Smooth muscle cell (in vitro differentiated cells): ENCODE results near the gene TRPM3. TPM values are rescaled to one million over a fixed set of nuclear protein-coding genes. Genes with fewer than 3 reads are reported as not detected.

Experiments used
- DNase-seq: peaks from one replicate; lab custom pipeline; 2025; ENCODE audit not compliant: unreplicated experiment; lab: John Stamatoyannopoulos, UW
- H2AFZ ChIP-seq: fragments of 200-600 bp; sonication (generic); 2 replicates; pipeline ENCODE4 v1.6.0; 2016; ENCODE audit warnings: antibody characterized with exemption, low read depth, mild to moderate bottlenecking
- H3F3A ChIP-seq: fragments of 200-600 bp; sonication (generic); 2 replicates; pipeline ENCODE4 v1.6.0; 2017; ENCODE audit warnings: antibody characterized with exemption, low read depth
- H3K27ac ChIP-seq: fragments of 200-600 bp; sonication (generic); 2 replicates; pipeline ENCODE4 v1.5.1; 2016; ENCODE audit warnings: low read depth, mild to moderate bottlenecking
- H3K27me3 ChIP-seq: fragments of 200-600 bp; sonication (generic); 2 replicates; pipeline ENCODE4 v1.6.1; 2016; ENCODE audit warnings: low read depth, mild to moderate bottlenecking
- H3K36me3 ChIP-seq: fragments of 200-600 bp; sonication (generic); 2 replicates; pipeline ENCODE4 v1.5.1; 2016; ENCODE audit warnings: low read depth
- H3K4me1 ChIP-seq: fragments of 200-600 bp; sonication (generic); 2 replicates; pipeline ENCODE4 v1.5.1; 2016; ENCODE audit warnings: low read depth
- H3K4me2 ChIP-seq: fragments of 200-600 bp; sonication (generic); 2 replicates; pipeline ENCODE4 v1.6.0; 2016; ENCODE audit warnings: mild to moderate bottlenecking
- H3K4me3 ChIP-seq: fragments of 200-600 bp; sonication (generic); 2 replicates; pipeline ENCODE4 v1.5.1; 2016; ENCODE audit warnings: mild to moderate bottlenecking
- H3K79me2 ChIP-seq: fragments of 200-600 bp; sonication (generic); 2 replicates; pipeline ENCODE4 v1.6.0; 2016; ENCODE audit warnings: low read depth, mild to moderate bottlenecking
- H3K9ac ChIP-seq: fragments of 200-600 bp; sonication (generic); 2 replicates; pipeline ENCODE4 v1.6.0; 2016; ENCODE audit warnings: low read depth
- H3K9me3 ChIP-seq: fragments of 200-600 bp; sonication (generic); replicated peaks from 2 replicates; pipeline ENCODE4 v1.5.1; 2016; ENCODE audit warnings: low read depth
- H4K20me1 ChIP-seq: fragments of 200-600 bp; sonication (generic); 2 replicates; pipeline ENCODE4 v1.6.0; 2016; ENCODE audit warnings: low read depth
- WGBS: methylation state at CpG from one replicate; pipeline ENCODE4 v1.1.7; 2016; ENCODE audit warnings: low lambda C conversion rate; 5-methylcytosine and 5-hydroxymethylcytosine counted together
- polyA plus RNA-seq: library from polyadenylated mRNA; unstranded; fragments of >200 nt; fragmentation: Nextera tagmentation; extraction: Ambion mirVana; gene quantifications from 2 replicates; pipeline ENCODE4 v1.2.1, GENCODE V29; 2016
- total RNA-seq: library from RNA; depleted of rRNA; stranded (reverse); fragments of >200 nt; gene quantifications from 2 replicates; pipeline ENCODE4 v1.2.3, GENCODE V29; 2014
- TF ChIP-seq, protein P1 (sequence below): fragments of 200-600 bp; sonication (generic); IDR thresholded peaks from 2 replicates; pipeline ENCODE4 v1.5.1; 2017; ENCODE audit warnings: borderline replicate concordance, mild to moderate bottlenecking, antibody characterized with exemption; ENCODE audit not compliant: insufficient read depth, poor library complexity, severe bottlenecking

Gene TRPM3
- total and polyA plus RNA-seq, 2 experiments from 2014 or later = not detected

DNA sequence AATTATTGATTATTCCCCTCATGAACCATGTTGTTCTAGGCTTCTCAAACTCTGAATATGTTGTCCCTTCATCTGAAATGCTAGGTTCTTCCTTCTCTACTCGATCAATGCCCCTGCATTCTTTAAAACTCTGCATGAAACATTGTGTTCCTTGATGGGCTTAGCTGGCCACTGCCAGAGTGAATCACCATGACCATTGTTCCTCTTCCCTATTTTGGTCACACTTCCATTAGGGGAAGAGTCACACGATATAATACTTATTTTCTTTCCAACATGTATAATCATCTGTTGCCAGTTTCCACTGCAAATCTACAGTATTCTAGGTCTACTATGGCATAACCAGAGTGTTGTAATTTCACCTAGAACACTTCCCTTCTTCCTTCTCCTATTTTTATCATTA is 247.9 kb downstream of the TRPM3 start:
- Histone ChIP-seq H3F3A (no peaks in the 10 kb centered on the region), H3K27ac (no peak overlapping the region), H3K9me3 (no peaks in the 10 kb centered on the region), H3K4me2 (no peak overlapping the region), H3K4me3 (no peak overlapping the region), H4K20me1 (no peaks in the 10 kb centered on the region), H3K9ac (no peak overlapping the region), H3K79me2 (no peaks in the 10 kb centered on the region), H3K27me3 (no peaks in the 10 kb centered on the region), H3K4me1 (peaks cover 10% of the 10 kb centered on the region), H3K36me3 (no peaks in the 10 kb centered on the region), H2AFZ (no peak overlapping the region)
- TF ChIP-seq, protein P1, sequence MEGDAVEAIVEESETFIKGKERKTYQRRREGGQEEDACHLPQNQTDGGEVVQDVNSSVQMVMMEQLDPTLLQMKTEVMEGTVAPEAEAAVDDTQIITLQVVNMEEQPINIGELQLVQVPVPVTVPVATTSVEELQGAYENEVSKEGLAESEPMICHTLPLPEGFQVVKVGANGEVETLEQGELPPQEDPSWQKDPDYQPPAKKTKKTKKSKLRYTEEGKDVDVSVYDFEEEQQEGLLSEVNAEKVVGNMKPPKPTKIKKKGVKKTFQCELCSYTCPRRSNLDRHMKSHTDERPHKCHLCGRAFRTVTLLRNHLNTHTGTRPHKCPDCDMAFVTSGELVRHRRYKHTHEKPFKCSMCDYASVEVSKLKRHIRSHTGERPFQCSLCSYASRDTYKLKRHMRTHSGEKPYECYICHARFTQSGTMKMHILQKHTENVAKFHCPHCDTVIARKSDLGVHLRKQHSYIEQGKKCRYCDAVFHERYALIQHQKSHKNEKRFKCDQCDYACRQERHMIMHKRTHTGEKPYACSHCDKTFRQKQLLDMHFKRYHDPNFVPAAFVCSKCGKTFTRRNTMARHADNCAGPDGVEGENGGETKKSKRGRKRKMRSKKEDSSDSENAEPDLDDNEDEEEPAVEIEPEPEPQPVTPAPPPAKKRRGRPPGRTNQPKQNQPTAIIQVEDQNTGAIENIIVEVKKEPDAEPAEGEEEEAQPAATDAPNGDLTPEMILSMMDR = no peak
- 90% methylated on average over 2 of the region's 2 CpGs for WGBS
- no peak for DNase-seq

DNA sequence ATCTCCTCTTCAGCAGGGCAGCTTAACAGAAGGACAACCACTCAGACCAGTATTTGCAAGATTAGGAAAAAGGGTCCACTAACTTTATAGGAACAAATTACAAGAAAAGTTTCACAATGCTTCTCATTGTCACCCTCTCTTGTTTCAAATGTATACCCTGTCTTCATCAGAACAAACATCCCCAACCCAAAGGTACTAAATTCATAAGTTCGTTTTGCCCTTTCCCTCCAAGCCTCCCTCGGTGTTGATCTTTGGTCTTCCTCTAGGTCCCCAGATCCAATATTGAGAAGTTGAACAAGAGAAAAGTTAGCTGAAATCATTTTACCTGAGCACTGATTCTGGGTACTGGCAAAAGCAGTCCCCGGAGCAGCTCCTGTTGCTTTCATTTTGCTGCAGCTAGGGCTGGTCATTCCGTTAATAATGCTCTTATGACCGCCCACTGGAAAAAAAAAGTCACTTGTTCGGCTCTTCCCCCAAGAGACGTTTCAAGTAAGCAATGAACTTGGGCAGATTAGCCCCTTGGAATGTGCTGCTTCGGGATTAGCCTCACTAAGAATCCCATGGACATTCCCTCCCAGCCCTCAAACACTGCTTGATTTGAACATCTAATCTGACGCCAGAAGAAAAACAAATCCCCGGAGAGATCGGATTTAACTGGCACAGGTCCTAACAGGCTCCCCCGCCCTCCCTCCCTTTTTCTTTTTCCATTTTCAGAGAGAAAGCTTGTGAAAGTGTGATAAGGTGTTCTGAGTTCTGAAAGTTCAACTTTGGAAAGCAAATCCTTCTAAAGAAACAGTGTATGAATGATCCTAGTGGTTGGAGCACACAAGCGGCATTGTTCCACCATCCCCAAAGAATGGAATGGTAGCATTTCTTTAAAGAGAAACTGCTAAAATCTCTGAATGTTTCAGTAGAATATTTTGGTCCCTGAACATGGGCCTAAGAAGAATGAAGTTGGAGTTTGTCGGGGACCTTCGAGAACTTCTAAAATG is 252.5 kb downstream of the TRPM3 start:
- H3K9me3 ChIP-seq = no peaks in the 10 kb centered on the region
- no peaks in the 10 kb centered on the region for H3K36me3 ChIP-seq
- H3F3A ChIP-seq = no peaks in the 10 kb centered on the region
- H4K20me1 ChIP-seq = no peaks in the 10 kb centered on the region
- H3K27ac ChIP-seq = no peak overlapping the region
- H3K9ac ChIP-seq = no peak overlapping the region
- DNase-seq = no peak
- TF ChIP-seq, protein P1 = no peak
- peak overlapping the region; percentile 44 for H3K4me3 ChIP-seq
- peak overlapping the region; percentile 43 for H2AFZ ChIP-seq
- H3K4me2 ChIP-seq = peak overlapping the region; percentile 84
- H3K27me3 ChIP-seq = no peaks in the 10 kb centered on the region
- H3K79me2 ChIP-seq = no peaks in the 10 kb centered on the region
- 56% methylated on average over 15 of the region's 15 CpGs for WGBS
- peaks cover 12% of the 10 kb centered on the region for H3K4me1 ChIP-seq

DNA sequence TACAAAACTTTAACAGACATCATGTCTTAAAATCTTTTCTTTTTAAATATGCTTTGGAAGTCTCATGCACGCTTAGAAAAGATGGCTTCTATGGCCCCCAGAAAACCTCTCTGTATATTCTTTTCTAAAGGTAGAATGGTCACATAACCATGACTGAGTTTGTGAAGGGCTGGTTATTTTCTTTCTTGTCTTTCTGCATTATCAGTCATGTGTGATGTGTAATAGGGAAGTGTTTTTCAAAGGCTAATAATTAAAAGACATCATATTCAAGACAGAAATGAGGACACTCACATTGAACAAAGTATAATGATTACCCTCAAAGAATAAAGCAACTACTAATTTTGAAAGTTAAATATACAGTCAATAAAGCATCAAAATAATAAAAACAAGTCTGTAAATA is 253.4 kb downstream of the TRPM3 start:
- TF ChIP-seq, protein P1 = no peak
- WGBS = 94% methylated on average over 1 of the region's 1 CpG

DNA sequence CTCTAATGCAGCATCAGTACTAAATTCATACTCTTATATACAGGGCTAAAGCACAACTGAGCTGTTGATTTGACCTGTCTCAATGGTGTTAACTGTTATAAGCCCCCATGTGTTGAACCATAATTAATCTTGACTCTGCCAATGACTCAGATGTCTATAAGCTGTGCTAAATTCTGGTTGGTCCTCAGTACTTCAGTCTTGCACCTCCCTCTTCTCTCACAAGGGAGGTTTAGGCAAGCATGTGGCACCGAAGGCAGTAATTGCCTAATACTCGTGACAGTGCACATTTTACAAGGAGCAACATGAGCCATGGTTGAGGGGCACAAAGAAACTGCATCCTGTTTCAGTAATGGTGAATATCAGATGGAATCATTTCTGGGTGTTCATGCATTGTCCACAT is 255.9 kb downstream of the TRPM3 start:
- H3K27ac ChIP-seq = no peak overlapping the region
- WGBS = 83% methylated on average over 2 of the region's 2 CpGs

More for the DNA sequence above, 253.4 kb downstream of the TRPM3 start:
- Histone ChIP-seq H3K79me2 (no peaks in the 10 kb centered on the region), H3K9me3 (no peaks in the 10 kb centered on the region), H3K27me3 (no peaks in the 10 kb centered on the region), H4K20me1 (no peaks in the 10 kb centered on the region), H3F3A (no peaks in the 10 kb centered on the region), H3K4me2 (no peak overlapping the region), H2AFZ (no peak overlapping the region), H3K9ac (no peak overlapping the region), H3K36me3 (no peaks in the 10 kb centered on the region), H3K27ac (no peak overlapping the region), H3K4me1 (peaks cover 12% of the 10 kb centered on the region), H3K4me3 (no peak overlapping the region)
- DNase-seq = no peak

More for the DNA sequence above, 255.9 kb downstream of the TRPM3 start:
- no peaks in the 10 kb centered on the region for H3K79me2 ChIP-seq
- H2AFZ ChIP-seq = no peak overlapping the region
- TF ChIP-seq, protein P1 = no peak
- no peaks in the 10 kb centered on the region for H3K27me3 ChIP-seq
- H3K9me3 ChIP-seq = no peaks in the 10 kb centered on the region
- H4K20me1 ChIP-seq = no peaks in the 10 kb centered on the region
- DNase-seq = no peak
- H3F3A ChIP-seq = no peaks in the 10 kb centered on the region
- no peak overlapping the region for H3K4me2 ChIP-seq
- no peak overlapping the region for H3K4me3 ChIP-seq
- no peaks in the 10 kb centered on the region for H3K36me3 ChIP-seq
- no peak overlapping the region for H3K9ac ChIP-seq
- H3K4me1 ChIP-seq = peaks cover 12% of the 10 kb centered on the region
